Retinal pigment epithelial cell (primary cell): ENCODE data around the gene ZFP62.
A peak's percentile ranks its signal among the peaks of the same experiment; 100 is the strongest.

ENCODE experiments used
- DNase-seq: peaks from one replicate; pipeline ENCODE4 v3.0.0-alpha.2; 2010; ENCODE audit warnings: low read depth
- H3K4me3 ChIP-seq: 2 replicates; pipeline ENCODE4 v1.5.1; 2011; ENCODE audit warnings: mild to moderate bottlenecking, low read length, control low read depth, moderate library complexity
- CTCF ChIP-seq: conservative IDR thresholded peaks from 2 replicates; pipeline ENCODE4 v1.5.1; 2011; ENCODE audit warnings: low read depth, low read length, control low read depth, inconsistent platforms

Gene ZFP62

GRCh38 chr5:180808461-180809000, 52.5 kb downstream of the ZFP62 start:
- no peak for DNase-seq
- no peak for TF ChIP-seq CTCF
- peak overlapping the region; percentile 85 for H3K4me3 ChIP-seq

GRCh38 chr5:180807654-180808414, 53.2 kb downstream of the ZFP62 start:
- TF ChIP-seq CTCF = no peak
- H3K4me3 ChIP-seq = peak overlapping the region; percentile 85
- DNase-seq = no peak

- no peak overlapping the region for H3K4me3 ChIP-seq
- DNase-seq = no peak
- no peak for TF ChIP-seq CTCF
These were observed 54.0 kb downstream of the ZFP62 start for GRCh38 chr5:180807046-180807445.

GRCh38 chr5:180806351-180807011, 54.6 kb downstream of the ZFP62 start:
- TF ChIP-seq CTCF = no peak
- H3K4me3 ChIP-seq = no peak overlapping the region
- no peak for DNase-seq

GRCh38 chr5:180804129-180804618, 56.9 kb downstream of the ZFP62 start:
- no peak overlapping the region for H3K4me3 ChIP-seq
- DNase-seq = no peak
- no peak for TF ChIP-seq CTCF

- DNase-seq = no peak
- H3K4me3 ChIP-seq = peak overlapping the region; percentile 52
- TF ChIP-seq CTCF = peak; percentile 16
These were observed 57.6 kb downstream of the ZFP62 start for GRCh38 chr5:180803181-180804128.
